GM19025 (cell line): Measurements from ENCODE around the gene ATP4B.

Experiments
- ATAC-seq: cut with Tn5 transposase; IDR thresholded peaks from one replicate; pipeline ENCODE4 v1.9.1; 2021; ENCODE audit warnings: mild to moderate bottlenecking, low read depth, moderate library complexity; ENCODE audit not compliant: unreplicated experiment

The ATP4B gene

DNA sequence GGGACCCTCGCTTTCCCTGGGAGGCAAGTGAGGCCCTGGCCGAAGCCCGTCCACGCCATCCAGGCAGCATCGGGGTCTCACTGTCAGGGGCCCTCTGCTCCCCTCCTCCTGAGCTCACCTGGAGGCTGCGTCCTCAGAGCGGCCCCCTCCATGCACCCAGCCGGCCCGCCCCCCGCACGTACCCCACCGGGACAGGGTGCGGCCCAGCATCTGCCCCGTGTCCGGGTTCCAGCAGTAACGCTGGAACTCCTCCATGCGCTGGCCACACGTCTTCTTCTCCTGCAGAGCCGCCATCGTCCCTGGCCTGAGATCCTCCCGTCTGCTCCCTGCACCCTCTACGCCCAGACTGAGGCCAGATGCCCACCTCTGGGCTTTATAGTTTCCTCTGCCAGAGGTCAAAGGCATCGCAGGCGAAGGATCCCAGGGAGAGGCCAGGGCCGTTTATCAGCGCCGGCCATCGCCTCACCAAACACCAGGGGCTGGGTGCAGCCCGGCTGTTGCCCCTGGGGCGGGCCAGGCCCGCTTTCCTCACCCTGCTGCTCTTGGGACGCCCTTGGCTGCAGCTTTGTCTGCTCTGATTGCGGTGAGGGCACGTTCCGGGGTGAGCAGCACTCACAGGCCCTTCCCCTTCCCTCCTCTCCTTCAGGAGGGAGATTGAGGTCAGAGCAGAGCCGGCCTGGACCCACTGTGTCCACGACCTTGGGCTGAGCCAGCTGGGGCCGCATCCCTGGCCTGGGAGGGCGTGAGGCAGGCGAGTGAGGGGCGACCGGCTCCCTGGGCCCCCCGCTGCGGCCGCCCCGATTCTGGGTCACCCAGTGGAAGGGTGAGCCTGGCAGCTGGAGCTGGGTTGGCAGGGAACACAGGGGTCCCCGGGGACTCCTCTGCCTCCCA, at the start of gene ATP4B:
ATP4B (minus strand) TSS at position 348 of the 891 bp plus-strand sequence; CDS start at position 294, 54 bp downstream.
- no peak for ATAC-seq

DNA sequence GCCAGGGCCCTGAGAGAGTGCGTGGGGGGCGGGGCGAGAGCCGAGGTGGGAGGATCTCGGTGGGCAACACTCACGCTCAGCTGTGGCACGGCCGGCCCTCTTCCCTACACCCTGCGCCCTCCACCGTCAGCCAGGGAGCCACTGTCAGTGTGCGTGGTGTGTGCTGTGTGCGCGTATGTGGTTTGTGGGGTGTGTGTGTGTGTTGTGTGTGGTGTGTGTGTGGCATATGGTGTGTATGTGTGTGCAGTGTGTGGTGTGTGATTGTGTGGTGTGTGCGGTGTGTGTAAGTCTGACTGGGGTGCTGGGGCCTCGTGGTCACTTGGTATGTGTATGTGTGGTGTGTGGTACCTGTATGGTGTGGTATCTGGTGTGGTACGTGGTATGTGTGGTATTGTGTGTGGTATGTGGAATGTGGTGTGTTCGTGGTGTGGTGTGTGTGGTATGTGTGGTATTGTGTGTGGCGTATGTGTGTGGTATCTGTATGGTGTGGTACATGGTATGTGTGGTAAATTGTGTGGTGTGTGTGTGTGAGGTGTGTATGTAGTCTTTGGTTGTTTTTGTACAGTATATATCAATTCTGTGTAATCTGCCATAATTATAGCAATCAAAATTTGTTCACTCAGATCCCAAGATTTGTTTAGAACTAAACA, 14.1 kb upstream of the ATP4B start:
- ATAC-seq, result no peak

DNA sequence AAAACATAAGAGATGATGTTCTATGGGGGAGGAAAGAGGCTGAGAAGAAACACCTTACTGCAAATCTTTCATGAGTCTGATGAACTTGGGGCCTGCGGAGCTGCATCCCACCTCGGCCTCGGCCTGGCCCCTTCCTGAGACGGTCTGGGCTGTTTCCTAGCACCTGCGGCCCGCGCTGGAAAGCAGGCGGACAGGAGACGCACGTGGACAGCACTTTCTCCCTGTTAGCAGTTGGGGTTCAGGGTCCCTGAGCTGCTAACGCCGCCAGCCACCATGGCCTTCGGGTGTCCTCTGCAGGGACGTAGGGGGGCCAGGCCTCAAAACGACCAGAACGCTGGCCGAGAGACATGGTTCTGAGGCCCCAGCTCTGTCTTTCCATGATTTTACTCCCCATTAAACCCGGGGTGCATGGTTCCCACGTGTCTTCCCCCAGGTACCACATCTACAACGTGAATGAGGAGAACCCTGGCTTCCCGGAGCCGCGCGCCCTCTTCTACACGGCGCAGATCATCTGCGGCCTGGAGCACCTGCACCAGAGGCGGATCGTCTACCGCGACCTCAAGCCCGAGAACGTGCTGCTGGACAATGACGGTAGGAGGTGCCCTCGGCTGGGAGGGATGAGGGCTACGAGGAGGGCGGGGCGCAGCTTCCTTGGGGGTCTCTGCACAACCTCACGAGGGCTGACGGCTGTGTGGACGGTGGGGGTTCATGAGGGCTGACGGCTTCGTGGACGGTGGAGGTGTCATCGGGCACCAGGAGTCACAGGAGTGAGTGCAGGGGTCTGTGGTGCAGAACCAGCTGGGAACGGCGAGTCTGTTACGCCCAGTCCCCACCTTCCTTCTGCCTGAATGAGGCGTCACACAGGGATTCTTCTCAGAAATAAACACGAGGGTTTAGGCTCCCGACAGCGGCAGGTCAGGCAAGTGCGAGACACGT, 13.3 kb upstream of the ATP4B start:
- ATAC-seq, result no peak

DNA sequence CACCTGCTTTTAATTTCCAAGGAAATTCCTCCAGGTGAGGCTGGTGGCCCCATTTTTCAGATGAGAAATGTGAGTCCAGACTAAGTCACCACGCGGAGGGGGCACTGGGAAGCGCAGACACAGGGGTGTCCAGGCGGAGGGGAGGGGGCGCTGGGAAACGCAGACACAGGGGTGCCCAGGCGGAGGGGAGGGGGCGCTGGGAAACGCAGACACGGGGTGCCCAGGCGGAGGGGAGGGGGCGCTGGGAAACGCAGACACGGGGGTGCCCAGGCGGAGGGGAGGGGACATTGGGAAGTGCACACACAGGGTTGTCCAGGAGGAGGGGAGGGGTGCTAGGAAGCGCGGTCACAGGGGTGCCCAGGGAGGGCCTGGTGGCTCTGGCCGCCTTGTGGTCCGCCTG, 12.5 kb upstream of the ATP4B start:
- no peak for ATAC-seq

DNA sequence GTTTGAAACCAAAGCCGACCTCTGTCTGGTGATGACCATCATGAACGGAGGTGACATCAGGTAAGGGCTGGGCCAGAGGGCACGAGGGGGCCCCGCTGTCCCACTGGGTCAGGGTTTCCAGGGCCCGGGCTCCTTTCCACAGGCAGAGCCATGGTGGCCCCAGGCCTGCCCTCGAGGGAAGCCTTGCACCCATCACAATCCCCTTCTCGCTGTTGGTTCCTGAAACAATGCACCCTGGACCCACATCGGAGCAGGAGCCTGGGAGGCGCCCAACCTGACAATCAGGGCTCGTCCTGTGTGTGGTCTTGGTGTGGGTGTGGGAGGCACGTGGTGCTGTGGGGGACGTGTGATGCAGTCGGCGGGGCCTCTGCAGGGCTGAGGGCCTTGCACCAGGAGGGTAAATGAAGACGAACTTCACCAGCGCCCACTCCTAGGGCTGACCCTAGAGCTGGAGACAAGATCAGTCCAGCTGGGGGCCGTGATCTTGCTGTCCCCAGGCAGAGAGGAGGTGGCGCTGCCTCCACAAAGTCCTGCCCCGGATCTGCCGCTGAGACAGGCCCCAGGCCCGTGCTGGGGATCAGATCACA, 11.8 kb upstream of the ATP4B start:
- no peak for ATAC-seq

DNA sequence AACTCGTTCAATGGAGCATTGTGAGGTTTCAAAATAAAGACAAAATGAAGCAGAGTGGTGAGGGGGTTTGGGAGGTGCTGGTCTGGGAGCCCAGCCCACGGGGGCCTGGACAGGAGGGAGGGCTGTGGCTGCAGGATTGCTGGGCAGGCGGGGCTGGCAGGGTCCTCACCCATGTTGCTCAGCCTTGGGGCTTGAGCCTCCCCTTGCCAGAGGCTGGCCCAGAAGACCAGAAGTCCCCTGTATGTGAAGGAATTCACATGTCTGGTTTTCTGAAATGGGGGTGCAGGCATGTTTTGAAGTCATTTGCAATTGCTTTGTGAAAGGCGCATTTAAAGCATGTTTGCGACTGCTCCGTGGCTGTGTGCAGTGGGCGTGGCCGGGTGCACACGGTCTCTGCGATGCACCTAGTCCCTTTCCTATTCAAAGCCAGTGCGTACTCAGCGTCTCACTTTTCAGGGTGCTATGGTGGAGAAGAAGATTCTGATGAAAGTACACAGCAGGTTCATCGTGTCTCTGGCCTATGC, 11.3 kb upstream of the ATP4B start:
- no peak for ATAC-seq

DNA sequence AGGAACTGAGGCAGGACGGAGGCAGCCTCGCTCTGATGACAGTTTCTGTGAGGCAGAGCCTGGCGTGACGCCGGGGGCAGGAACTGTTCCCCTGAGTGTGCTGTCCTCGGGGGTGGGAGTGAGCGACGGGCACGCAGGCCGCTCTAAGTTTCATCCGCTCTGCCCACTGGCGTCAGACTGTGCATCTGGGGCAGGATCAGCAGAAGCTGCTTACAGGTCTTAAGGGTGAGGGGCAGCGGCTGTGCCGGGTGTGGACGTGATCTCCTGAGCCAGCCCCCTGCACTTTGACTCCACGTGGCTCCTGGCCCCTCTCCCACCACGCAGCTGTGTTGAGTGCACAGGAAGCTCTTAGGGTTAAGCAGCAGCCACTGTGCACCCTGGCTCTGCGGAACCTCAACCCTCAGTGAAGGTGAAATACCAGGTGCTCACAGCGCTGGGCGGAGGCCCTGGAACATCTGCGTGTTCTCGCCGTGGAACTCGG, 10.5 kb upstream of the ATP4B start:
- no peak for ATAC-seq

DNA sequence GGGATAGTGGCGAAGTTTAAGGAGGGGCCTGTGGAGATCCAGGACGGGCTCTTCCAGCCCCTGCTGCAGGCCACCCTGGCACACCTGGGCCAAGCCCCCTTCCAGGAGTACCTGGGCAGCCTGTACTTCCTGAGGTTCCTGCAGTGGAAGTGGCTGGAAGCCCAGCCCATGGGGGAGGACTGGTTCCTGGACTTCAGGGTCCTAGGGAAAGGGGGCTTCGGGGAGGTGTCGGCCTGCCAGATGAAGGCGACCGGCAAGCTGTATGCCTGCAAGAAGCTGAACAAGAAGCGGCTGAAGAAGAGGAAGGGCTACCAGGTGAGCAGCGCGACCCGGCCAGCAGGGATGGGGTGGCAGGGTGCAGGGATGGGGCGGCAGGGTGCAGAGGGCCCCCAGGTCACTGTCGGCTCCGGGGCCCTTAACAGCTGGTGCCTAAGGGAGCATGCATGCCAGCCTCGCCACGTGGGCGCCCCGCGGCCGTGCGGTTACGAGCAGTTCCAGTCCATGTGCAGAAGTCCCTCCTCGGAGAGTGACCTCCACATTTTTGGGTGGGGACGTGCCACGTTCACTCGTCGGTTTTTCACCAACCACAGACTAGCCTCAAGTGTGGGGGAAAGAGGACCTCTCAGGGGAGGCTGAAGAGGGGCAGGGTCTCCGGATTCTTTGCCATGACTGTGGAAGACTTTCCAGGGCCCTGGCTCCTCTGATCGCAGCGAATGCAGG, 9.9 kb upstream of the ATP4B start:
- ATAC-seq, result no peak

DNA sequence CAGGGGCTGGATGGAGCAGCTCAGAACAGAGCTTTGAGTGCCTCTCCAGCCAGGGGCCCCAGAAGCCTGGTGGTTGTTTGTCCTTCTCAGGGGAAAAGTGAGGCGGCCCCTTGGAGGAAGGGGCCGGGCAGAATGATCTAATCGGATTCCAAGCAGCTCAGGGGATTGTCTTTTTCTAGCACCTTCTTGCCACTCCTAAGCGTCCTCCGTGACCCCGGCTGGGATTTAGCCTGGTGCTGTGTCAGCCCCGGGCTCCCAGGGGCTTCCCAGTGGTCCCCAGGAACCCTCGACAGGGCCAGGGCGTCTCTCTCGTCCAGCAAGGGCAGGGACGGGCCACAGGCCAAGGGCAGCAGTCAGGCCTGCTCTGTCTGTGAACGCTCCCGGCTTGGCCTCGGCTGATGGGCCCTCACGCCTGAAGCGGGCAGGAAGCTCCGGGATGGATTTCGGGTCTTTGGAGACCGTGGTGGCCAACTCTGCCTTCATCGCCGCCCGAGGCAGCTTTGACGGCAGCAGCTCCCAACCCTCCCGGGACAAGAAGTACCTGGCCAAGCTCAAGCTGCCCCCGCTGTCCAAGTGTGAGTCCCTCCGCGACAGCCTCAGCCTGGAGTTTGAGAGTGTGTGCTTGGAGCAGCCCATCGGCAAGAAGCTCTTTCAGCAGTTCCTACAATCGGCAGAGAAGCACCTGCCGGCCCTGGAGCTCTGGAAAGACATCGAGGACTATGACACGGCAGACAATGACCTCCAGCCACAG, 9.1 kb upstream of the ATP4B start, which contains the start of gene GRK1:
GRK1 (plus strand) TSS at position 269 of the 751 bp plus-strand sequence; CDS start at position 437, 168 bp downstream.
- ATAC-seq, result no peak

DNA sequence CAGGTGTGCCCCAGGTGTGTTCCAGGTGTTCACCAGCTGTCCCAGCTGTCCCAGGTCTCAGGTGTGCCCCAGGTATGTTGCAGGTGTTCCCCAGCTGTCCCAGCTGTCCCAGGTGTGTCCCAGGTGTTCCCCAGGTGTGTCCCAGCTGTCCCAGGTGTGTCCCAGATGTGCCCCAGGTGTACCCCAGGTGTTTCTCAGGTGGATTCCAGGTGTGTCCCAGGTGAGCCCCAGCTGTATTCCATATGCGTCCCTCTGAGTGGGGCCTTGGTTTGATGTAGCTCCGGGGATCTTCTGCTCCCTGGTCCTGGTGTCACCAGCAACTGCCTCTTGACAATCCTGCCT, 8.3 kb upstream of the ATP4B start:
- no peak for ATAC-seq

DNA sequence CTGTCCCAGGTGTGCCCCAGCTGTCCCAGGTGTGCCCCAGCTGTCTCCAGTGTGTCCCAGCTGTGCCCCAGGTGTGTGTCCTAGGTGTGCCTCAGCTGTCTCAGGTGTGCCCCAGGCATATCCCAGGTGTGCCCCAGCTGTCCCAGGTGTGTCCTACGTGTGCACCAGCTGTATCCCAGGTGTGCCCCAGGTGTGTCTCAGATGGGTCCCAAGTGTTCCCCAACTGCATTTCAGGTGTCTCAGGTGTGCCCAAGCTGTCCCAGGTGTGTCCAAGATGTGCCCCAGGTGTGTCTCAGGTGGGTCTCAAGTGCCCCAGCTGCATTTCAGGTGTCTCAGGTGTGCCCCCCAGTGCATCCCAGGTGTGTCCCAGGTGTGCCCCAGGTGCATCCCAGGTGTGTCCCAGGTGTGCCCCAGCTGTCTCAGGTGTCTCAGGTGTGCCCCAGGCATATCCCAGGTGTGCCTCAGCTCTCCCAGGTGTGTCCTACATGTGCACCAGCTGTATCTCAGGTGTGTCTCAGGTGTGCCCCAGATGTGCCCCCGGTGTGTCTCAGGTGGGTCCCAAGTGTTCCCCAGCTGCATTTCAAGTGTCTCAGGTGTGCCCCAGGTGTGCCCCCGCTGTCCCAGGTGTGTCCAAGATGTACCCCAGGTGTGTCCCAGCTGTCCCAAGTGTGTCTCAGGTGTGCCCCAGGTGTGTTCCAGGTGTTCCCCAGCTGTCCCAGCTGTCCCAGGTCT, 7.8 kb upstream of the ATP4B start:
- ATAC-seq, result no peak

DNA sequence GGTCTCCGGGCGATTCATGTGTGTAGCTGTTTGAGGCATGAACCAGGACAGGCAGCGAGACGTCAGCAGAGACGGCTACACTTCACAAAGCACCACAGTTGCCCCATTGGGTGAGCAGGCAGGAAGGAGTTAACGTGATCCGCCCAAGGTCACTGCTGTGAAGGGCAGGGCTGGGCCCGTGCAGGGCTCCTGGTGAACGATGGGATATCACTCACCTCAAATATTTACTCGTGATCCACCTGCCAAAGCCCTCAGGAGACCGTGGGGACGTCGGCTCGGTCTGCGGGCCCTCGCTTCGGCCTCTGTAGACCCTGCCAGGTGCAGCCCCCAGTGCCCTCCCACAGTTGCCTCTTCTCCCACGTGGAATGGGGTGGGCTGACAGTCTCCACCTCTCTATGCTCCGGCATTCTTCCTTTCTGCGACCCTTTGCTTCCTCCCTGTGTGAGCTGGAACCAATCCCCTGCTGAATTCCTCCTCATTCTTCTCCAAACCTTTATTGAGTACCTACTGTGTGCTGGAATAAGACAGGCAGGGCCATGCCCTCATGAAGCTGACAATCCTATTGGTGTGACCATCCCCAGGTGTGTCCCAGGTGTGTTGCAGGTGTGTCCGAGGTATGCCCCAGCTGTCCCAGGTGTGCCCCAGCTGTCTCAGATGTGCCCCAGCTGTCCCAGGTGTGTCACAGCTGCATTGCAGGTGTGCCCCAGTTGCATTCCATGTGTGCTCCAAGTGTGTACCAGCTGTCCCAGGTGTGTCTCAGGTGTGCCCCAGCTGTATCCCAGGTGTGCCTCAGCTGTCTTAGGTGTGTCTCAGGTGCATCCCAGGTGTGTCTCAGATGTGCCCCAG, 7.0 kb upstream of the ATP4B start:
- no peak for ATAC-seq

DNA sequence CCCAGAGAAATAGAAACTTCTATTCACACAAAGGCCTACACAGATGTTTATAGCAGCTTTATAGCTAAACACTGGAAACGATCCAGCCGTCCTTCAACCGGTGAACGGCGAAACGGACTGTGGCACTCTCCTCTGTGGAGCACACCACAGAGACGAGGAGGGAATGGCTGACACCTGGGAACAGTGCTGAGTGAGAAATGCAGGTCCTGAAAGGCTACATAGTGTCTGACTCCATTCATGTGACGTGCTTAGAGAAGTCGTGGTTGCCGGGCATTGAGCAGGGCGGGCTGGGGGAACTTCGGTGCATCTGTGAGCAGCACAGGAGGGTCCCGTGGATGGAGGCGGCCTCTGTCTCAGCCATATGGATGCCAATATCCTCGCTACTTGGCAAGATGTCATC, 5.9 kb upstream of the ATP4B start:
- ATAC-seq, result no peak

DNA sequence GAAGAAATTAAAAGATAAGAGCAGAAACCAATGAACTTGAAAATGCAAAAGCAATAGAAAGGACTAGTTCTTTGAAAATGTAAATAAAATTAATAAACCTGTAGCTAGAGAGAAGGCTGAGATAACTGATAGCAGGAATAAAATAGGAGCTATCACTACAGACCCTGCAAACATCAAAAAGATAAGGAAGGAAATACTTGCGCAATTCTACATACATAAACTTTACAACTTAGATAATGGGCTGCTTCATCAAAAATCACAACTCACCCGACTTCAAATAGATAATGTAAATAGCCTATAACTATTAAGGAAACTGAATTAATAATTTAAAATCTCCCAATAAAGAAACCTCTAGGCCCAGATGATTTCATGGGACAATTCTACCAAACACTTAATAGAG, 3.5 kb upstream of the ATP4B start:
- ATAC-seq, result no peak

DNA sequence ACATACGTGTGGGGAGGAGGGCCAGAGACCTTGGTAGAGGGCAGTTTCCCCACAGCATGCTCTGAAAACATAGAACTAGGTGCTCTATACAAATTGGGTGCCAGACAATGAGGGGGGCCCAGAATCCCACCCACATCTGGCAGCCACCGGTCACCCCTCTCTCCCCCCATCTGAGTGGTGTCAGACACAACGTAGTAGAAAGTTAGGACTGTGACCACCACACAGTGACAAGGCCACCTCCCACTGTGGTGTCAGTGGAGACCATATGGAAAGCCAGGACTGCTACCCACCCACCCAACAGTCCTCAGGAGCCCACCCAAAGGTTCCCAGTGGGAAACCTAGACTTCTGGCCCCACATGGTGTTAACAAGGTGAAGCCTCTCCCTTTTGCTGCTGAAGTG, 2.1 kb upstream of the ATP4B start:
- ATAC-seq, result no peak

DNA sequence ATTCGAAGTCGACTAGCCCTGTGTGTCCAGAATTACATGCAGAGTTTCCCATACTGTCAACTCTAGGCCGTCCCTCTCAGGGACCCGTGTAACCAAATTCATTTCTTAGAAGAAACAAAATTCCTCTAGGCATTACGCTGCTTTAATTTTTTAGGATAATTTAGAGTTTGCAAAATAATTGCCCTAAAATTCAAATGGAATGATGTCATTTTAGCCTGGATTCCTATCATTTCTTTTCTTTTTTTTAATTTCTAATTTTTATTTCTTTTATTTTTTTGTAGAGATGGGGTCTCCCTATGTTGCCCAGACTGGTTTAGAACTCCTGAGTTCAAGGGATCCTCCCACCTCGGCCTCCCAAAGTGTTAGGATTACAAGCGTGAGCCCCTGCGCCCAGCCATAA, 1.3 kb upstream of the ATP4B start:
- ATAC-seq, result no peak

DNA sequence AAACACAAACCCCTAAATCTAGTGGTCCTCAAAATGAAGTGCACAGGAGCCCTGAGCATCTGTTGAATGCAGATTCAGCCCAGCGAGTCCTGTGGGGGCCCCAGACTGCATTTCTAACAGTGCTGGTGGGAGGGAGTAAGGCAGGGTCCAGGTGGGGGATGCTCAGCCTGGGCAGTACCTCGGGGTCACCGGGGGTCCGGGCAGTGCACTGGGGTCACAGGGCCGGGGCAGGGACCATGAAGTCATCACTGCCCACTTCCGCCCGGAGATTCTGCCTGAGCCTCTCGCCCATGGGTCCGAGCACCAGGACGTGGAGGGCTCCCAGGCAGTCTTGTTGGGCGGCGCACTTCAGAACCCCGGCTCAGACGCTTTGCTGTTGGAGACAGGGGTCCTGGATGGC, 838 bp upstream of the ATP4B start:
- ATAC-seq, result no peak
